Endothelial cell of umbilical vein (primary cell): ENCODE data around the gene DDHD1. TPM values are rescaled to one million over a fixed set of nuclear protein-coding genes. Genes with fewer than 3 reads are reported as not detected.

Source experiments
- BruUV-seq: library from RNA; stranded (reverse); fragments of 400-500 nt; replicated peaks from 2 replicates; lab custom pipeline; 2021; lab: Mats Ljungman, UMichigan
- CTCF ChIA-PET: fragments of 300-600, 350-600 bp; sonication (Branson Sonifier 250); formaldehyde crosslinking; loops from one replicate; lab custom pipeline; 2021; ENCODE audit warnings: antibody characterized with exemption, inconsistent platforms; lab: Charles Lee
- POLR2A ChIA-PET: fragments of 300-600, 350-600 bp; sonication (Branson Sonifier 250); formaldehyde crosslinking; loops from one replicate; lab custom pipeline; 2021; ENCODE audit warnings: antibody characterized with exemption, inconsistent platforms; lab: Charles Lee
- DNase-seq: peaks from one replicate; pipeline ENCODE4 v3.0.0-alpha.2; 2011; ENCODE audit warnings: low read depth, low spot score
- FAIRE-seq: peaks from 2 replicates; lab custom pipeline; 2011; peaks lifted over from hg19 to GRCh38; lab: Jason Lieb, UNC
- H2AFZ ChIP-seq: 2 replicates; pipeline ENCODE4 v1.6.0; 2012; ENCODE audit warnings: low read depth, low read length, control low read depth, inconsistent platforms
- H3K27ac ChIP-seq: 2 replicates; pipeline ENCODE4 v1.5.1; 2011; ENCODE audit warnings: low read depth, mild to moderate bottlenecking, control low read depth, low read length, moderate library complexity; ENCODE audit not compliant: insufficient read depth
- H3K27me3 ChIP-seq, 2 experiments: 2 replicates each; pipeline versions ENCODE4 v1.6.0 to v1.6.1; 2011; ENCODE audit warnings: low read length in 2 of 2, mixed read lengths in 1 of 2; ENCODE audit not compliant: control insufficient read depth in 2 of 2, insufficient read depth in 2 of 2
- H3K36me3 ChIP-seq, 2 experiments: 2 replicates in 1 of 2; 3 replicates in 1 of 2; pipeline ENCODE4 v1.5.1; 2011; ENCODE audit warnings: low read length in 2 of 2, mild to moderate bottlenecking in 1 of 2, moderate library complexity in 1 of 2; ENCODE audit not compliant: control insufficient read depth in 2 of 2, insufficient read depth in 2 of 2; ENCODE audit errors: extremely low read depth in 1 of 2
- H3K4me1 ChIP-seq: 3 replicates; pipeline ENCODE4 v1.5.1; 2011; ENCODE audit warnings: mild to moderate bottlenecking, low read length; ENCODE audit not compliant: control insufficient read depth, insufficient read depth; ENCODE audit errors: extremely low read depth
- H3K4me2 ChIP-seq: 2 replicates; pipeline ENCODE4 v1.6.1; 2011; ENCODE audit warnings: low read length, control low read depth, mixed read lengths; ENCODE audit not compliant: insufficient read depth
- H3K4me3 ChIP-seq, 3 experiments: fragments of 200-600 bp in 1 of 3; sonication (generic), shearing (Covaris generic) in 1 of 3; replicated peaks in 1 of 3; 2 replicates each; pipeline ENCODE4 v1.5.1; 2011 to 2016; ENCODE audit warnings: control low read depth in 3 of 3, low read length in 3 of 3, mild to moderate bottlenecking in 2 of 3, inconsistent platforms in 1 of 3, low read depth in 1 of 3, moderate library complexity in 1 of 3; ENCODE audit not compliant: insufficient read depth in 1 of 3
- H3K79me2 ChIP-seq: 2 replicates; pipeline ENCODE4 v1.6.0; 2012; ENCODE audit warnings: low read length, inconsistent platforms; ENCODE audit not compliant: control insufficient read depth, insufficient read depth
- H3K9ac ChIP-seq: replicated peaks from 2 replicates; pipeline ENCODE3; 2011; ENCODE audit warnings: low read length, control low read depth; ENCODE audit not compliant: insufficient read depth; ENCODE audit errors: extremely low read depth
- H3K9me1 ChIP-seq: replicated peaks from 3 replicates; pipeline ENCODE4 v1.6.0; 2011; ENCODE audit warnings: mild to moderate bottlenecking, low read length; ENCODE audit not compliant: control insufficient read depth, insufficient read depth; ENCODE audit errors: extremely low read depth
- H3K9me3 ChIP-seq: replicated peaks from 2 replicates; pipeline ENCODE4 v1.5.1; 2012; ENCODE audit warnings: low read length, inconsistent platforms; ENCODE audit not compliant: control insufficient read depth, insufficient read depth
- H4K20me1 ChIP-seq: replicated peaks from 2 replicates; pipeline ENCODE3; 2011; ENCODE audit warnings: mild to moderate bottlenecking, low read length; ENCODE audit not compliant: control insufficient read depth, insufficient read depth; ENCODE audit errors: extremely low read depth
- EZH2 ChIP-seq: IDR thresholded peaks from 2 replicates; pipeline ENCODE4 v1.6.1; 2012; ENCODE audit warnings: borderline replicate concordance, low read depth, mild to moderate bottlenecking, moderate library complexity, low read length, inconsistent platforms; ENCODE audit not compliant: severe bottlenecking
- FOS ChIP-seq: IDR thresholded peaks from 2 replicates; pipeline ENCODE4 v1.6.1; 2011; ENCODE audit warnings: mild to moderate bottlenecking, low read length, moderate library complexity, borderline replicate concordance; ENCODE audit not compliant: insufficient read depth
- GATA2 ChIP-seq: IDR thresholded peaks from 2 replicates; pipeline ENCODE4 v1.7.0; 2011; ENCODE audit warnings: low read depth, mild to moderate bottlenecking, moderate library complexity, mixed read lengths, low read length; ENCODE audit not compliant: insufficient read length, insufficient read depth
- JUN ChIP-seq: IDR thresholded peaks from 2 replicates; pipeline ENCODE4 v1.6.1; 2011; ENCODE audit warnings: borderline replicate concordance, low read depth; ENCODE audit not compliant: insufficient read length, insufficient read depth
- MYC ChIP-seq: IDR thresholded peaks from one replicate; pipeline ENCODE4 v1.6.1; 2011; ENCODE audit warnings: mild to moderate bottlenecking, low read depth, low read length
- POLR2A ChIP-seq: IDR thresholded peaks from 2 replicates; pipeline ENCODE4 v1.6.1; 2012; ENCODE audit warnings: low read depth, mild to moderate bottlenecking, control low read depth, low read length
- POLR2AphosphoS5 ChIP-seq: IDR thresholded peaks from 2 replicates; pipeline ENCODE4 v1.6.1; 2012; ENCODE audit warnings: low read depth, mild to moderate bottlenecking, control low read depth, low read length, moderate library complexity; ENCODE audit not compliant: insufficient read depth
- dilution Hi-C: fragments of 300-500 bp; cut with MboI; formaldehyde crosslinking; loops from one replicate; pipeline ENCODE4 v1.15.0; 2019; ENCODE audit warnings: low sequenced_read_pairs; ENCODE audit not compliant: extremely low pct_ligation_motif_present
- intact Hi-C: fragments of 100-400 bp; cut with micrococcal nuclease; formaldehyde crosslinking; loops from one replicate; pipeline ENCODE4 v1.10.0; 2022
- polyA plus RNA-seq, 4 experiments: library from polyadenylated mRNA; depleted of rRNA in 3 of 4; stranded (reverse) in 3 of 4; unstranded in 1 of 4; fragments of >200 nt; gene quantifications; 2 replicates each; pipeline versions ENCODE4 v1.2.1 to v1.2.3, GENCODE V29; 2011 to 2012; ENCODE audit warnings: missing spikeins in 1 of 4
- total RNA-seq: library from RNA; stranded (reverse); gene quantifications from 2 replicates; pipeline ENCODE4 v1.2.3, GENCODE V29; 2021
- TF ChIP-seq, protein P1 (sequence below), 2 donors: IDR thresholded peaks; 1 replicate in 1 of 2; 2 replicates in 1 of 2; pipeline ENCODE4 v1.5.1; 2011; ENCODE audit warnings: low read length in 2 of 2, mild to moderate bottlenecking in 2 of 2, moderate library complexity in 2 of 2, control low read depth in 1 of 2, inconsistent platforms in 1 of 2, low read depth in 1 of 2; ENCODE audit not compliant: insufficient read depth in 1 of 2; ENCODE audit errors: extremely low read depth in 1 of 2
- TF ChIP-seq, protein P2 (sequence below): IDR thresholded peaks from 2 replicates; pipeline ENCODE4 v1.6.1; 2011; ENCODE audit not compliant: insufficient read depth, insufficient read length

DDHD1 gene
- total and polyA plus RNA-seq, 2 donors (not counting 3 experiments of a cell fraction or from before 2014, with no cell fraction given): 2.7 to 12.4 TPM

DNA sequence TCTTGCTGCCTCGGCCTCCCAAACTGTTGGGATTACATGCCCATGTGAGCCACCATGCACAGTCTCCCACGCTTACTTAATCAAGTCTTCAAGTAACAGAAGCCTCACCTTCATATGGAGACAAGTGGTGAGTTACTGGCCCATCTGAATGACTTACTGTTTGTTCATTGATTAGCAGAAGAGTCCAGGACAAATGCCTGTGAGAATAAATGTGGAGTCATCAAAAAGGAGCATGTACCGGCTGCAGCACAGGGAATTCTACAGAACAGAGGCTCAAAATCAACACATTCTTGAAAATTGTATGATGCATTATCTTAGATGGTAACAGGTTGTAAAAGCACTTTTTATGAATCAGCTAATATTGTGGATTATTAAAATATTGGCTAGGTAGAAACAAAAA is 129.8 kb downstream of the DDHD1 start:
- intact Hi-C loops (no loop called here), dilution Hi-C loops (no loop called here)
- ChIA-PET CTCF (no interaction called here), POLR2A (no interaction called here)
- Histone ChIP-seq H4K20me1 (no peaks in the 10 kb centered on the region), H3K9me3 (no peaks in the 10 kb centered on the region), H3K27ac (no peak overlapping the region), H2AFZ (no peak overlapping the region), H3K4me3 (no peak overlapping the region), H3K4me1 (no peaks in the 10 kb centered on the region), H3K79me2 (no peaks in the 10 kb centered on the region), H3K36me3 (no peaks in the 10 kb centered on the region), H3K9me1 (no peaks in the 10 kb centered on the region), H3K9ac (no peak overlapping the region), H3K4me2 (no peak overlapping the region), H3K27me3 (peaks cover 0 to 5% of the 10 kb centered on the region in 2 experiments)
- no peak for FAIRE-seq
- no TSS peak for BruUV-seq
- TF ChIP-seq EZH2 (no peak), FOS (no peak)
- DNase-seq: no peak

DNA sequence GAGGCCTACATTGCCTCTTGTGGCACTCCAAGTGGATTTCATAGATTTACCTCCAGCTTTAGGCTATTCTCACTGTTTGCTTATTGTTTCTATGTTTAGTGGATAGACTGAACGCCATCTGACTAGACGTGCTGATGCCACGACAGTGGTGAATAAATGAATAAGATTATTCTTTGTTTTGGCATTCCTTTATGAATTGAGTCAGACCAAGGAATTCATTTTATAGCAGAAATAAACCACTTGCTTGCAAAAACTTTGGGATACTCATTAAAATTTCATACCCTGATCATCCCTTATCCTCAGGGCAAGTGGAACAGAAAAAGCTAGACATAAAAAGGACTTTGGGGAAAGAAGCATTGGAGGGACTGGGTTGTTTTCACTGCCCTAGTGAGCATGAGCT is 130.5 kb downstream of the DDHD1 start:
- dilution Hi-C loops: no loop called here
- TF ChIP-seq MYC (no peak), GATA2 (no peak), EZH2 (no peak), POLR2A (no peak), JUN (no peak), FOS (no peak), POLR2AphosphoS5 (no peak)
- TF ChIP-seq, protein P1, sequence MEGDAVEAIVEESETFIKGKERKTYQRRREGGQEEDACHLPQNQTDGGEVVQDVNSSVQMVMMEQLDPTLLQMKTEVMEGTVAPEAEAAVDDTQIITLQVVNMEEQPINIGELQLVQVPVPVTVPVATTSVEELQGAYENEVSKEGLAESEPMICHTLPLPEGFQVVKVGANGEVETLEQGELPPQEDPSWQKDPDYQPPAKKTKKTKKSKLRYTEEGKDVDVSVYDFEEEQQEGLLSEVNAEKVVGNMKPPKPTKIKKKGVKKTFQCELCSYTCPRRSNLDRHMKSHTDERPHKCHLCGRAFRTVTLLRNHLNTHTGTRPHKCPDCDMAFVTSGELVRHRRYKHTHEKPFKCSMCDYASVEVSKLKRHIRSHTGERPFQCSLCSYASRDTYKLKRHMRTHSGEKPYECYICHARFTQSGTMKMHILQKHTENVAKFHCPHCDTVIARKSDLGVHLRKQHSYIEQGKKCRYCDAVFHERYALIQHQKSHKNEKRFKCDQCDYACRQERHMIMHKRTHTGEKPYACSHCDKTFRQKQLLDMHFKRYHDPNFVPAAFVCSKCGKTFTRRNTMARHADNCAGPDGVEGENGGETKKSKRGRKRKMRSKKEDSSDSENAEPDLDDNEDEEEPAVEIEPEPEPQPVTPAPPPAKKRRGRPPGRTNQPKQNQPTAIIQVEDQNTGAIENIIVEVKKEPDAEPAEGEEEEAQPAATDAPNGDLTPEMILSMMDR (IDR thresholded peaks at IDR 0.05; ENCODE audit: extremely low read depth in 1 of 2, insufficient read depth in 1 of 2, low read depth in 1 of 2, low read length in 2 of 2): no peak
- TF ChIP-seq, protein P2, sequence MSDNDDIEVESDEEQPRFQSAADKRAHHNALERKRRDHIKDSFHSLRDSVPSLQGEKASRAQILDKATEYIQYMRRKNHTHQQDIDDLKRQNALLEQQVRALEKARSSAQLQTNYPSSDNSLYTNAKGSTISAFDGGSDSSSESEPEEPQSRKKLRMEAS: no peak
- Histone ChIP-seq H2AFZ (no peak overlapping the region), H3K4me3 (no peak overlapping the region), H3K4me2 (no peak overlapping the region), H3K9ac (no peak overlapping the region), H3K9me3 (no peaks in the 10 kb centered on the region), H3K27me3 (peaks cover 0 to 5% of the 10 kb centered on the region in 2 experiments), H3K27ac (no peak overlapping the region), H3K4me1 (no peaks in the 10 kb centered on the region), H3K36me3 (no peaks in the 10 kb centered on the region), H3K9me1 (no peaks in the 10 kb centered on the region), H4K20me1 (no peaks in the 10 kb centered on the region), H3K79me2 (no peaks in the 10 kb centered on the region)
- FAIRE-seq (no peak), DNase-seq (no peak)
- CTCF ChIA-PET: no interaction called here
- POLR2A ChIA-PET: no interaction called here
- intact Hi-C loops: no loop called here
- BruUV-seq: no TSS peak
